ENCODE measurements around the gene DNAJC3. TPM values are rescaled to one million over a fixed set of nuclear protein-coding genes. Genes with fewer than 3 reads are reported as not detected.

DNAJC3 gene
- total RNA-seq, 4 donors from 2014 or later, result 49.1 to 73.3 (median 53.1) TPM

- H3K9me3 ChIP-seq, result peaks cover 0 to 10% (median 0%) of the 10 kb centered on the region in 3 donors
- no peaks in the 10 kb centered on the region for H3K4me1 ChIP-seq
- no peaks in the 10 kb centered on the region for H3K27me3 ChIP-seq
- no peak overlapping the region for H3K27ac ChIP-seq
- WGBS, 2 donors (ENCODE audit: low coverage in 1 of 2), result 94% methylated on average over 3 of the region's 11 CpGs; no CpG with 5 or more reads in 1 of the 2 donors
- peaks cover 0 to 43% of the 10 kb centered on the region in 2 donors for H3K36me3 ChIP-seq
- no peak for ATAC-seq
- TF ChIP-seq EP300 (IDR thresholded peaks at IDR 0.05), result no peak
- no peak for TF ChIP-seq POLR2AphosphoS5 (IDR thresholded peaks at IDR 0.05)
- TF ChIP-seq CTCF (IDR thresholded peaks at IDR 0.05), result no peak
- TF ChIP-seq POLR2A (IDR thresholded peaks at IDR 0.05), result no peak
- no peak overlapping the region for H3K4me3 ChIP-seq
Observed at GRCh38 chr13:95716231-95716630, 39.3 kb downstream of the DNAJC3 start.

GRCh38 chr13:95722241-95722640, 45.3 kb downstream of the DNAJC3 start:
- Histone ChIP-seq H3K27ac (no peak overlapping the region), H3K36me3 (peaks cover 0 to 16% of the 10 kb centered on the region in 2 donors), H3K4me1 (peaks cover 0 to 14% (median 0%) of the 10 kb centered on the region in 3 donors), H3K27me3 (no peaks in the 10 kb centered on the region), H3K9me3 (no peaks in the 10 kb centered on the region), H3K4me3 (no peak overlapping the region)
- no peak for ATAC-seq
- TF ChIP-seq POLR2AphosphoS5 (IDR thresholded peaks at IDR 0.05) (no peak), CTCF (IDR thresholded peaks at IDR 0.05) (no peak), POLR2A (IDR thresholded peaks at IDR 0.05) (no peak), EP300 (IDR thresholded peaks at IDR 0.05) (no peak)
- WGBS, 2 donors (ENCODE audit: low coverage in 1 of 2), result 25 to 60% methylated on average over 1 of the region's 1 CpG

- 88 to 100% methylated on average over 1 of the region's 1 CpG for WGBS, 2 donors (ENCODE audit: low coverage in 1 of 2)
- peaks cover 0 to 24% (median 0%) of the 10 kb centered on the region in 3 donors for H3K4me1 ChIP-seq
Observed at GRCh38 chr13:95723438-95723837, 46.5 kb downstream of the DNAJC3 start.

GRCh38 chr13:95724252-95724651, 47.3 kb downstream of the DNAJC3 start:
- peaks cover 0 to 24% (median 0%) of the 10 kb centered on the region in 3 donors for H3K4me1 ChIP-seq
- no peak overlapping the region for H3K4me3 ChIP-seq
- 100% methylated on average over 3 of the region's 3 CpGs for WGBS, 2 donors (ENCODE audit: low coverage in 1 of 2)
- no peak overlapping the region for H3K27ac ChIP-seq
- H3K9me3 ChIP-seq, result no peaks in the 10 kb centered on the region
- H3K36me3 ChIP-seq, result peaks cover 0 to 16% of the 10 kb centered on the region in 2 donors
- H3K27me3 ChIP-seq, result no peaks in the 10 kb centered on the region
- ATAC-seq, result no peak
- TF ChIP-seq EP300 (IDR thresholded peaks at IDR 0.05) (no peak), POLR2AphosphoS5 (IDR thresholded peaks at IDR 0.05) (no peak), CTCF (IDR thresholded peaks at IDR 0.05) (no peak), POLR2A (IDR thresholded peaks at IDR 0.05) (no peak)

More at GRCh38 chr13:95723438-95723837, 46.5 kb downstream of the DNAJC3 start:
- no peak for ATAC-seq
- H3K36me3 ChIP-seq, result peaks cover 0 to 16% of the 10 kb centered on the region in 2 donors
- no peak overlapping the region for H3K27ac ChIP-seq
- TF ChIP-seq POLR2A (IDR thresholded peaks at IDR 0.05) (no peak), CTCF (IDR thresholded peaks at IDR 0.05) (no peak), POLR2AphosphoS5 (IDR thresholded peaks at IDR 0.05) (no peak), EP300 (IDR thresholded peaks at IDR 0.05) (no peak)
- H3K27me3 ChIP-seq, result no peaks in the 10 kb centered on the region
- H3K9me3 ChIP-seq, result no peaks in the 10 kb centered on the region
- no peak overlapping the region for H3K4me3 ChIP-seq

GRCh38 chr13:95726876-95727275, 49.9 kb downstream of the DNAJC3 start:
- ATAC-seq, result no peak
- Histone ChIP-seq H3K4me3 (no peak overlapping the region), H3K27ac (no peak overlapping the region), H3K36me3 (peaks cover 0 to 20% of the 10 kb centered on the region in 2 donors), H3K9me3 (peaks cover 0 to 3% (median 0%) of the 10 kb centered on the region in 3 donors), H3K27me3 (no peaks in the 10 kb centered on the region), H3K4me1 (peaks cover 0 to 24% (median 0%) of the 10 kb centered on the region in 3 donors)
- 21 to 25% methylated on average over 3 of the region's 3 CpGs for WGBS, 2 donors (ENCODE audit: low coverage in 1 of 2)
- TF ChIP-seq POLR2AphosphoS5 (IDR thresholded peaks at IDR 0.05), result no peak
- no peak for TF ChIP-seq EP300 (IDR thresholded peaks at IDR 0.05)
- no peak for TF ChIP-seq POLR2A (IDR thresholded peaks at IDR 0.05)
- TF ChIP-seq CTCF (IDR thresholded peaks at IDR 0.05), result no peak
